A549 (cell line): ENCODE results near the gene HOXA10. TPM values are rescaled to one million over a fixed set of nuclear protein-coding genes. Genes with fewer than 3 reads are reported as not detected.

Experiments used
- ATAC-seq, 2 experiments: fragments of 200-7000 bp in 1 of 2; fragments of >200 bp in 1 of 2; cut with Nextera tagmentation in 1 of 2; cut with Tn5 transposase in 1 of 2; 3 replicates each; pipeline versions ENCODE4 v1.8.0 to v1.9.1; 2018 to 2020; ENCODE audit warnings: mild to moderate bottlenecking in 1 of 2, moderate library complexity in 1 of 2
- CTCF ChIA-PET: fragments of 300-600 bp; sonication (Branson Sonifier 250); formaldehyde crosslinking; extraction: SDS; loops from one replicate; lab custom pipeline; 2021; ENCODE audit warnings: antibody characterized with exemption, inconsistent platforms; lab: Yijun Ruan, JAX
- POLR2A ChIA-PET: fragments of 350-600 bp; formaldehyde crosslinking; extraction: SDS; loops from one replicate; lab custom pipeline; 2021; ENCODE audit warnings: antibody characterized with exemption, inconsistent platforms; lab: Yijun Ruan, JAX
- DNase-seq, 2 experiments: peaks; one replicate each; pipeline versions ENCODE4 v3.0.0 to v3.0.0-alpha.2; 2011 to 2016; ENCODE audit warnings: low read depth in 1 of 2, low spot score in 1 of 2
- FAIRE-seq: peaks from 2 replicates; lab custom pipeline; 2011; peaks lifted over from hg19 to GRCh38; lab: Jason Lieb, UNC
- H3K27ac ChIP-seq, 2 experiments: fragments of >200 bp; sonication (Bioruptor Twin); formaldehyde crosslinking; 3 replicates each; pipeline ENCODE4 v1.5.1; 2016 to 2017
- H3K4me1 ChIP-seq: fragments of >200 bp; sonication (Bioruptor Twin); formaldehyde crosslinking; 3 replicates; pipeline ENCODE4 v1.6.1; 2016
- H3K4me2 ChIP-seq: fragments of >200 bp; sonication (Bioruptor Twin); formaldehyde crosslinking; 3 replicates; pipeline ENCODE4 v1.6.1; 2016
- H3K4me3 ChIP-seq: fragments of >200 bp; sonication (Bioruptor Twin); formaldehyde crosslinking; 3 replicates; pipeline ENCODE4 v1.5.1; 2016
- H3K9me3 ChIP-seq: fragments of >200 bp; sonication (Bioruptor Twin); formaldehyde crosslinking; 3 replicates; pipeline ENCODE4 v1.6.1; 2016
- BHLHE40 ChIP-seq: IDR thresholded peaks from 2 replicates; pipeline ENCODE4 v1.6.1; 2012; ENCODE audit warnings: low read depth, low read length, inconsistent platforms
- CBX2 ChIP-seq: fragments of 200-600 bp; sonication (generic); IDR thresholded peaks from 2 replicates; pipeline ENCODE4 v1.6.1; 2016; ENCODE audit warnings: low read depth, mild to moderate bottlenecking, borderline replicate concordance
- CHD2 ChIP-seq: fragments of 150-350 bp; IDR thresholded peaks from 2 replicates; pipeline ENCODE4 v1.6.1; 2014; ENCODE audit warnings: low read length; ENCODE audit not compliant: partially characterized antibody
- EHMT2 ChIP-seq: fragments of 200-600 bp; sonication (generic); IDR thresholded peaks from 2 replicates; pipeline ENCODE4 v1.6.1; 2016; ENCODE audit warnings: antibody characterized with exemption, low read depth, mild to moderate bottlenecking, moderate library complexity
- FOSL2 ChIP-seq, 2 experiments: fragments of 450-650 bp in 1 of 2; fragments of >200 bp in 1 of 2; sonication (Bioruptor Twin) in 1 of 2; formaldehyde crosslinking; IDR thresholded peaks; 2 replicates each; pipeline versions ENCODE4 v1.5.0 to v1.6.1; 2016 to 2020; ENCODE audit warnings: mild to moderate bottlenecking in 1 of 2, moderate library complexity in 1 of 2
- HDAC2 ChIP-seq: fragments of 200-600 bp; sonication (generic); IDR thresholded peaks from 2 replicates; pipeline ENCODE4 v1.6.1; 2016
- HOXB13 ChIP-seq: fragments of 250-450 bp; sonication (Bioruptor Pico); IDR thresholded peaks from 2 replicates; pipeline ENCODE4 v1.5.0; 2020; ENCODE audit warnings: low read depth, mild to moderate bottlenecking, moderate library complexity
- JUN ChIP-seq, 2 experiments: fragments of >200 bp; sonication (Bioruptor Twin); formaldehyde crosslinking; IDR thresholded peaks; 2 replicates in 1 of 2; 3 replicates in 1 of 2; pipeline ENCODE4 v1.6.1; 2016 to 2017
- MYC ChIP-seq: IDR thresholded peaks from 2 replicates; pipeline ENCODE4 v1.6.1; 2012; ENCODE audit warnings: mild to moderate bottlenecking, inconsistent platforms, low read length, improper control_type of control experiment, borderline replicate concordance
- NFE2L2 ChIP-seq: fragments of 150-350 bp; conservative IDR thresholded peaks from 2 replicates; pipeline ENCODE4 v1.6.1; 2014; ENCODE audit warnings: low read length
- NPAS2 ChIP-seq: fragments of 250-450 bp; sonication (Bioruptor Pico); IDR thresholded peaks from 2 replicates; pipeline ENCODE4 v1.8.0; 2022; ENCODE audit warnings: mild to moderate bottlenecking, moderate library complexity, borderline replicate concordance
- PHF8 ChIP-seq: fragments of 200-600 bp; sonication (generic); IDR thresholded peaks from 2 replicates; pipeline ENCODE4 v1.6.1; 2016; ENCODE audit warnings: low read depth, mild to moderate bottlenecking, antibody characterized with exemption, moderate library complexity, borderline replicate concordance
- POLR2A ChIP-seq: IDR thresholded peaks from 2 replicates; pipeline ENCODE4 v1.6.1; 2012; ENCODE audit warnings: mild to moderate bottlenecking, low read length
- RCOR1 ChIP-seq: fragments of 150-350 bp; IDR thresholded peaks from 2 replicates; pipeline ENCODE4 v1.6.1; 2014; ENCODE audit warnings: antibody characterized with exemption, low read length, low read depth
- RFX5 ChIP-seq: fragments of 450-650 bp; IDR thresholded peaks from 2 replicates; pipeline ENCODE4 v1.7.1; 2014; ENCODE audit warnings: antibody characterized with exemption, mild to moderate bottlenecking, moderate library complexity
- SMC3 ChIP-seq: fragments of >200 bp; sonication (Bioruptor Twin); formaldehyde crosslinking; IDR thresholded peaks from 3 replicates; pipeline ENCODE4 v1.6.1; 2018; ENCODE audit warnings: inconsistent platforms
- SREBF2 ChIP-seq: fragments of 450-650 bp; IDR thresholded peaks from 2 replicates; pipeline ENCODE4 v1.6.1; 2014; ENCODE audit warnings: mild to moderate bottlenecking, moderate library complexity
- TP53 ChIP-seq: fragments of 250-450 bp; sonication (Bioruptor Pico); IDR thresholded peaks from 2 replicates; pipeline ENCODE4 v1.5.0; 2021; ENCODE audit warnings: mild to moderate bottlenecking, moderate library complexity
- ZNF302 ChIP-seq: fragments of 250-450 bp; sonication (Bioruptor Pico); IDR thresholded peaks from 2 replicates; pipeline ENCODE4 v1.9.0; 2021; ENCODE audit warnings: inconsistent platforms, mild to moderate bottlenecking, moderate library complexity
- WGBS: methylation state at CpG from one replicate; pipeline ENCODE4 v1.1.6; 2017; ENCODE audit errors: missing lambda C conversion rate; 5-methylcytosine and 5-hydroxymethylcytosine counted together
- polyA plus RNA-seq, 4 experiments: library from polyadenylated mRNA; depleted of rRNA in 3 of 4; stranded (reverse); fragments of >200 nt; fragmentation: RNase III in 1 of 4; extraction: RNeasy Plus Mini Kit Qiagen cat#74134 plus additional on column Dnase treatment in 1 of 4; gene quantifications; 2 replicates in 3 of 4; 3 replicates in 1 of 4; pipeline ENCODE4 v1.2.3, GENCODE V29; 2011 to 2017
- TF ChIP-seq, protein P1 (sequence below): fragments of >200 bp; sonication (Bioruptor Twin); formaldehyde crosslinking; IDR thresholded peaks from 2 replicates; pipeline ENCODE4 v1.6.1; 2016
- TF ChIP-seq, protein P2 (sequence below): IDR thresholded peaks from 2 replicates; pipeline ENCODE4 v1.6.1; 2012; ENCODE audit warnings: low read depth, borderline replicate concordance
- TF ChIP-seq, protein P3 (sequence below): fragments of >200 bp; sonication (Bioruptor Twin); formaldehyde crosslinking; IDR thresholded peaks from 3 replicates; pipeline ENCODE4 v1.6.1; 2016
- TF ChIP-seq, protein P4 (sequence below): fragments of 450-650 bp; IDR thresholded peaks from 2 replicates; pipeline ENCODE4 v1.6.1; 2014; ENCODE audit warnings: antibody characterized with exemption
- TF ChIP-seq, protein P5 (sequence below): IDR thresholded peaks from 2 replicates; pipeline ENCODE4 v1.6.1; 2012

Gene HOXA10
- polyA plus RNA-seq, 2 of the 4 experiments (the other 2 are of a cell fraction): 5.2 to 7.7 TPM

DNA sequence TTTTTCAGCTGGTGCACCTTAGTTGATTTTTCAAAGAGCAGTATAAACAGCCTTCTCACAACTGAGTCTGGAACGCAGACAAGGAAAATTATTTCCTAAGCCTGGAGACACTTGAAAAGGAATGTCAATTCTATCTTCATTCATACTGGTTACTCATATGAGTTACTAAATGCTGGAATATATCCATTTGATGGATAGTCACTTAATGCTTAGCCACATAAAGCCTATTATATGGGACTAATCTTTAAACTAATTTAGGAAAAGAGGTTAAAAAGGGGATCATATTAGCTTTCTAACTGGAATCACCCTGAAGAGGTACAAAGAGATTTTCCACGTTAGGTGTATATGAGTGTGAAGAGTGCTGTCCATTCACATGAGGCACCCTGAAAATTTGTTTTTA is 41.9 kb downstream of the HOXA10 start:
- ATAC-seq: no peak
- H3K4me2 ChIP-seq: no peak overlapping the region
- POLR2A ChIA-PET: interaction anchor here (1.1 to 2.2 kb wide), 2 partner anchors 17 to 18 kb away, joined by 5 to 13 read pairs; no protein-coding TSS in a partner anchor
- TF ChIP-seq, protein P1, sequence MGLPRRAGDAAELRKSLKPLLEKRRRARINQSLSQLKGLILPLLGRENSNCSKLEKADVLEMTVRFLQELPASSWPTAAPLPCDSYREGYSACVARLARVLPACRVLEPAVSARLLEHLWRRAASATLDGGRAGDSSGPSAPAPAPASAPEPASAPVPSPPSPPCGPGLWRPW: no peak
- TF ChIP-seq NPAS2 (CRISPR knock-in tag): no peak
- TF ChIP-seq, protein P2, sequence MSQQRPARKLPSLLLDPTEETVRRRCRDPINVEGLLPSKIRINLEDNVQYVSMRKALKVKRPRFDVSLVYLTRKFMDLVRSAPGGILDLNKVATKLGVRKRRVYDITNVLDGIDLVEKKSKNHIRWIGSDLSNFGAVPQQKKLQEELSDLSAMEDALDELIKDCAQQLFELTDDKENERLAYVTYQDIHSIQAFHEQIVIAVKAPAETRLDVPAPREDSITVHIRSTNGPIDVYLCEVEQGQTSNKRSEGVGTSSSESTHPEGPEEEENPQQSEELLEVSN: no peak
- no peak for TF ChIP-seq MYC
- TF ChIP-seq TP53 (CRISPR knock-in tag): no peak
- TF ChIP-seq NFE2L2: no peak
- TF ChIP-seq RFX5: no peak
- no peak for TF ChIP-seq SMC3
- no peak for TF ChIP-seq ZNF302 (CRISPR knock-in tag)
- TF ChIP-seq BHLHE40: no peak
- no peak for TF ChIP-seq CBX2
- TF ChIP-seq PHF8: no peak
- no peak for TF ChIP-seq EHMT2
- TF ChIP-seq HDAC2: no peak
- TF ChIP-seq, protein P3, sequence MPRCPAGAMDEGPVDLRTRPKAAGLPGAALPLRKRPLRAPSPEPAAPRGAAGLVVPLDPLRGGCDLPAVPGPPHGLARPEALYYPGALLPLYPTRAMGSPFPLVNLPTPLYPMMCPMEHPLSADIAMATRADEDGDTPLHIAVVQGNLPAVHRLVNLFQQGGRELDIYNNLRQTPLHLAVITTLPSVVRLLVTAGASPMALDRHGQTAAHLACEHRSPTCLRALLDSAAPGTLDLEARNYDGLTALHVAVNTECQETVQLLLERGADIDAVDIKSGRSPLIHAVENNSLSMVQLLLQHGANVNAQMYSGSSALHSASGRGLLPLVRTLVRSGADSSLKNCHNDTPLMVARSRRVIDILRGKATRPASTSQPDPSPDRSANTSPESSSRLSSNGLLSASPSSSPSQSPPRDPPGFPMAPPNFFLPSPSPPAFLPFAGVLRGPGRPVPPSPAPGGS: no peak
- no peak for TF ChIP-seq FOSL2 (IDR thresholded peaks at IDR 0.05)
- no peak for TF ChIP-seq FOSL2 (CRISPR knock-in tag; IDR thresholded peaks at IDR 0.05)
- no peak for TF ChIP-seq CHD2
- TF ChIP-seq, protein P4, sequence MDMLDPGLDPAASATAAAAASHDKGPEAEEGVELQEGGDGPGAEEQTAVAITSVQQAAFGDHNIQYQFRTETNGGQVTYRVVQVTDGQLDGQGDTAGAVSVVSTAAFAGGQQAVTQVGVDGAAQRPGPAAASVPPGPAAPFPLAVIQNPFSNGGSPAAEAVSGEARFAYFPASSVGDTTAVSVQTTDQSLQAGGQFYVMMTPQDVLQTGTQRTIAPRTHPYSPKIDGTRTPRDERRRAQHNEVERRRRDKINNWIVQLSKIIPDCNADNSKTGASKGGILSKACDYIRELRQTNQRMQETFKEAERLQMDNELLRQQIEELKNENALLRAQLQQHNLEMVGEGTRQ: no peak
- TF ChIP-seq, all 56 proteins: peak for 0
- CTCF ChIA-PET: interaction anchor here (0.9 to 3.8 kb wide), 9 partner anchors 10 to 446 kb away, joined by 3 to 22 read pairs (median 4); partner anchors contain the start of gene HOXA5
- no peak for FAIRE-seq
- DNase-seq: no peak
- H3K4me1 ChIP-seq: peaks cover 42% of the 10 kb centered on the region
- H3K27ac ChIP-seq: no peak overlapping the region
- no peaks in the 10 kb centered on the region for H3K9me3 ChIP-seq
- 75% methylated on average over 2 of the region's 2 CpGs for WGBS
- no peak overlapping the region for H3K4me3 ChIP-seq

DNA sequence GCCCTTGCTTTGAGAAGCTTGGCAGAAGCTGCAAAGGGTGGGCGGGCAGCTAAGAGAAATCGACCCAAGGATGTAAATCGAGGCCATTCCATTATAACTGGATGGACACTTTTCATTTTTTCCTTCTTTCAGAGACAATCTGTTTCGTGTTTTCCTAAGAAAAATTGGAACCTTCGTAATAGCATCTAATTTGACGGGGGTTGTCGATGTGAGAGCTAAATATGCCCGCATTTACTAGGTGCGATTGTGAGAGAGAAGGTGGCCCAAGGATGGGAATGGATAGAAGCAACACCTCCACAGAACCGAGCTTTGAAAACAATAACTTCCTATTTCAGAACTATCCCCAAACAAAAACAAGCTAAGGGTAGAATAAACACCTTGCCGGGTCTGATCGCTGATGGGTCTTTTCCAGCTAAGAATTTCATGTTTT is 42.7 kb downstream of the HOXA10 start:
- H3K27ac ChIP-seq: peak overlapping the region; percentile 74 to 95
- WGBS: 78% methylated on average over 12 of the region's 12 CpGs
- H3K4me3 ChIP-seq: peak overlapping the region; percentile 54
- peak overlapping the region; percentile 59 for H3K4me2 ChIP-seq
- no peak for DNase-seq
- POLR2A ChIA-PET: interaction anchor here (1.1 to 2.2 kb wide), 6 partner anchors 9 to 267 kb away, joined by 3 to 13 read pairs (median 6); partner anchors contain the start of gene SKAP2
- no peak; a peak in 2 of 6 replicates for ATAC-seq
- CTCF ChIA-PET: interaction anchor here (0.6 to 3.8 kb wide), 12 partner anchors 9 to 452 kb away, joined by 3 to 22 read pairs (median 4); partner anchors contain the start of gene HOXA5
- no peaks in the 10 kb centered on the region for H3K9me3 ChIP-seq
- TF ChIP-seq TP53 (CRISPR knock-in tag) (no peak), CHD2 (no peak), POLR2A (no peak), NFE2L2 (no peak), RCOR1 (no peak), JUN (IDR thresholded peaks at IDR 0.05) (no peak), SREBF2 (no peak), HOXB13 (CRISPR knock-in tag) (no peak)
- TF ChIP-seq, protein P5, sequence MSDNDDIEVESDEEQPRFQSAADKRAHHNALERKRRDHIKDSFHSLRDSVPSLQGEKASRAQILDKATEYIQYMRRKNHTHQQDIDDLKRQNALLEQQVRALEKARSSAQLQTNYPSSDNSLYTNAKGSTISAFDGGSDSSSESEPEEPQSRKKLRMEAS: no peak
- H3K4me1 ChIP-seq: peaks cover 35% of the 10 kb centered on the region
- no peak for FAIRE-seq
